HG03457 (cell line): ENCODE measurements around the gene PCED1B.

Source experiments
- ATAC-seq: cut with Tn5 transposase; IDR thresholded peaks from one replicate; pipeline ENCODE4 v1.9.1; 2021; ENCODE audit warnings: moderate number of reproducible peaks; ENCODE audit not compliant: unreplicated experiment

Gene PCED1B

DNA sequence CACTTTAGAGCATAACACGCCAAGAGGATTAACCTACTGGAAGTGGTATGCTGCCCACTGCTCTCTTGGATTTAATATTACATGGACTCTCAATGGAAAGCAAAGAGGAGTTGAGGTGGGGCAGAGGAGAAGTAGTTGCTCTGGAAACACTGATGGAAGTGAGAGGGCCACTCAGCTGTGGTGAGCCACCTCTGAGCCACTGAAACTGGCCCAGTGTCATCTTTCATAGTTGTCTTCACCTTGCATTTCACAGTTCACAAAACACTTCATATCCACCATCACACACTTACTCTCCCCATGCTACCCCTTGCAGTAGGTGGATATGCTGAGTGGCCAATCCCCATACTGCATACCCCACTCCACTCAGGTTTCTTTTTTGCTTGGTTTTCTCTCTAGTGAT lies 12.2 kb upstream of the PCED1B start:
- ATAC-seq: no peak

- ATAC-seq: no peak
These were observed 11.5 kb upstream of the PCED1B start for GRCh38 chr12:47067771-47068431.

- ATAC-seq: no peak
These were observed 10.9 kb upstream of the PCED1B start for GRCh38 chr12:47068539-47068938.

DNA sequence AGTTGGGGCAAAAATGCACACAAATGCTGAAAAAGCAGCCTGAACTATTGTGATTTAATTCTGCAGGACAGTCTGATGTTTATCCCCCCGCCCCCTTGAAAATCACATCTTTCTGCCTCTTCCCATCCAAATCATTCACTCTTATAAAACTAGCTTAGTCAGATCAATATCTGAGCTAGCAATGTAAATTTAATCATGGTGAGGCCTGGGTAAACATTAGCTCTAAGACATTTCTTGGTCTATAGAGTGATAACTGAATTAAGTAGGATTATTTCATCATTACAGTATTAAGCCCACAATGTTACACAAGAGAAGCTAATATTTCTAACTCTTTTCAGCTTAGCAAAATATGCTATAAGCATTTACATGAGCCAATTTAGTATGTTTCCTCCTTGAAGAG lies 9.1 kb upstream of the PCED1B start:
- ATAC-seq: no peak

GRCh38 chr12:47071241-47071852 lies 8.1 kb upstream of the PCED1B start:
- no peak for ATAC-seq

GRCh38 chr12:47073951-47074350 lies 5.5 kb upstream of the PCED1B start:
- ATAC-seq: no peak

- no peak for ATAC-seq
These were observed 4.7 kb upstream of the PCED1B start for GRCh38 chr12:47074757-47075156.

DNA sequence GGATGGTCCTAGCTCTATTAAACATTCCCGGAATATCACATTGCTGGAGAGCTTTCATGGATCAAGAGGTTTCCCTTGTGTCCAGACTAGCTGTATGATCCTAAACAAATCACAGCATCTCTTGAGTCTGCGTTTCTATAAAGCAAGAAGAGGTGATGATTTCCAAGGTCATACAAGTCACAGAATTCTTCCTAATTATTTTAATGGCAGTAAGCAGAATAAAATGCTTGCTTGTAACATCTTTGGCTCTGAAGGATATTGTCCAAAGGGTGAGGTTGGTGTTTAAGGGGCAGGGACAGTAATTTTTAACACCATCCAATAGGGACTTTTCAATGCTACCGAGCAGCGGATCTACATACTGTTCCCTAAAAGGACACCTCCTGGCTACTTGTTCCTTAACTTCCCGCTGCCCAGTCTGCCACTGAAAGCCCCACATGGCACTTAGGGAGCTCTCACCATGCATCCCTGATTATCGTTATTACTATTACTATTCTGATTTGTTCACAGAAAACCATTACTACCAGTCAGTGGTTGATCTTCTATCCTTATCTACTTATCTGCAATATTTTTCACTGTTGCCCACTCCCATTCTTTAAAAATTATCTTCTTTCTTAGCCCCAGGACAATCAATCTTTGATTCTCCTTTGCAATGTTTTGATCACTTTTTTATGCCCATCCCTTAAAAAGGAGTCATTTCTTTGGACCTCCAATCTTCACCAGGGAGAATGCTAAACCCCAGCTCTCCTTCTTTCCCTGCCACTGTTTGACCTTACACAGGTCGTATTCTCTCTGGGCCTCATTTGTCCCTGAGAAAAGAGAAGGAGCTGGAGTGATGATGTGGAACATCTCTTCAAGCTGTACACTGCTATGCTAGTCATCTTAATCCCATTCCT lies 4.0 kb upstream of the PCED1B start:
- no peak for ATAC-seq

- no peak for ATAC-seq
These were observed 2.0 kb upstream of the PCED1B start for GRCh38 chr12:47077206-47078085.

DNA sequence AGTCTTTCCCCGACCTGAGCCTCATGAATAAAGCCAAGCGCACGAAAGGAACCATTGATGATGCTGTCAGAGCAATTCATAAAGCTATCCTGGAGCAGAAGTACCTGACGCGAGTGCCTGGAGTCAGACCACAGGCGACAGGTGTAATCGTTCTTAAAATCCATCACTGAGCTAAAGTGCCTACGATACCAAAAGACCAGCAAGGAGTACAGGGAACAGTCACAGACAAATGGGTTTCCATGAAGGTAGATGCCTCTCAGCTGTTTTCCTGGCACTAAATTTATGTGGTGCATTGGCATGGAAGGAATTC lies 1.4 kb upstream of the PCED1B start:
- ATAC-seq: no peak

- no peak for ATAC-seq
These were observed 521 bp upstream of the PCED1B start for GRCh38 chr12:47078733-47079467.

- no peak for ATAC-seq
These were observed 732 bp downstream of the PCED1B start for GRCh38 chr12:47079981-47080724.

- no peak for ATAC-seq
These were observed 1.5 kb downstream of the PCED1B start for GRCh38 chr12:47080725-47081502.

GRCh38 chr12:47082283-47082682 lies 2.9 kb downstream of the PCED1B start:
- ATAC-seq: no peak

DNA sequence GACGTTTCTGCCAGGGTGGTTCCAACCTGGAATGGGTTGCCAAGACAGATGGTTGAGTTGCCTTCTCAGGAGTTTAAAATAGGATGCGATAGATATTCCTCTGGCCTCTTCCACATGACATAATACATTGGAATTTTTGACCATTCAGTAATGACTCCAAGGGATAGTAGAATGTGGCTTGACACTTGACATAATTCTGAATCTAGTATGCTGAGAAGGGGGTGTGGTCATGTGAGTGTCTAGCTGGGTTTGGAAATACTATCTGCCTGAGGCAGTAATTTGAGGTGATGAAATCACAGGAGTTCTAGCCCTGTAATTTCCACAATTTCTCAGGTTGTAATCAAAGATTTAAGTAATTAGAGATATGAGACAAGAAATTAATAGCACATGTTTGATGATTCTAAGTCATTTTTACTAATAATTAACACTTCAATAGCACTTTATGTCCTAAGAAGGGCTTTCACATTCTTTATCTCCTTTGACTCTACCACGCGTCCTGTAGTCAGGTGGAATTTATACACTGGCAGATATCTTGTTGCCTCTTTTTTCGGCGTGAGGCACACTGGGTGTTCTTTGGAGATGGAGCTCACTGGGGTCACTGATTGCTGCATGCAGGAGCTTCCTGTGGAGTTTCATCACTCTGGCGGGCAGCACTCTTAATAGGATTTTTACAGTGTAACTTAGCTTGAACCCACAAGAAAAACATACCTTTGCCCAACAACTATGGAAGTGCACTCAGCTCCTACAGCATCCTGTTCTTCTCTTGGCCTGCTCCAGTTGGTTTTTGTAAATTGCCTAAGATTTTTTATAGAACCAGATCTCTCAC lies 3.6 kb downstream of the PCED1B start:
- ATAC-seq: no peak

GRCh38 chr12:47084172-47084571 lies 4.8 kb downstream of the PCED1B start:
- no peak for ATAC-seq

DNA sequence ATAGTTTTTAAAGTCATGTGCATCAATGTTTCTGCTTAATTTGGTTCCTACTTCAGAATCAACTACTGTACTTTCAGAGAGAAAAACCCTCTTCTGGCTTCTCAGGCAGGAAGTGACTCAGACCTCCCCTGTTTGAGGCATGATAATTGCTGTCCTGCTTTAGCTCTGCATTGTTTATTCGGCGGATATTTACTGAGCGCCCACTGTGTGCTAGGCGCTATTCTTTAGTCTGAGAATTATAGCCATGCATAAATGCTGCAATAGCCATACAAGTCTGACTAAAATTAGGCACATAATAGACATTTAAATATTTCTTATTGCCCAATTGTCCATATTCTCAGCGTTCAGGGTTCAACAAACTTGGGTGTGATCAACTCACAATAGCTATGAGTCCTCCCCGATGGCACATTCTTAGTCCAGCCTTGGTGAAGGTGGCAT lies 6.4 kb downstream of the PCED1B start:
- no peak for ATAC-seq

- ATAC-seq: no peak
These were observed 7.8 kb downstream of the PCED1B start for GRCh38 chr12:47087088-47087688.
